Right lobe of liver (tissue), 4 donors: ENCODE measurements around the gene CACNA1C.

Experiments used
- CTCF ChIP-seq, 4 donors: fragments of 200-600 bp in 3 of 4; fragments of 450-650 bp in 1 of 4; IDR thresholded peaks; one replicate each; pipeline versions ENCODE4 v1.5.1 to v1.8.0; 2016 to 2022; ENCODE audit warnings: antibody characterized with exemption in 4 of 4, mild to moderate bottlenecking in 2 of 4
- POLR2A ChIP-seq: fragments of 450-650 bp; IDR thresholded peaks from one replicate; pipeline ENCODE4 v1.6.1; 2017; ENCODE audit warnings: antibody characterized with exemption, mild to moderate bottlenecking
- donor health status: DM: no; HTN: no; CAD: no.
- donor health status: DM: no; HTN: no; CAD: no.
- donor health status: DM: no; HTN: yes; CAD: no.

GRCh38 chr12:2271961-2272360, 219.2 kb downstream of the CACNA1C start:
- TF ChIP-seq CTCF (IDR thresholded peaks at IDR 0.05): no peak
- no peak for TF ChIP-seq POLR2A
